ENCODE measurements around the gene SH3RF1.

SH3RF1 gene

DNA sequence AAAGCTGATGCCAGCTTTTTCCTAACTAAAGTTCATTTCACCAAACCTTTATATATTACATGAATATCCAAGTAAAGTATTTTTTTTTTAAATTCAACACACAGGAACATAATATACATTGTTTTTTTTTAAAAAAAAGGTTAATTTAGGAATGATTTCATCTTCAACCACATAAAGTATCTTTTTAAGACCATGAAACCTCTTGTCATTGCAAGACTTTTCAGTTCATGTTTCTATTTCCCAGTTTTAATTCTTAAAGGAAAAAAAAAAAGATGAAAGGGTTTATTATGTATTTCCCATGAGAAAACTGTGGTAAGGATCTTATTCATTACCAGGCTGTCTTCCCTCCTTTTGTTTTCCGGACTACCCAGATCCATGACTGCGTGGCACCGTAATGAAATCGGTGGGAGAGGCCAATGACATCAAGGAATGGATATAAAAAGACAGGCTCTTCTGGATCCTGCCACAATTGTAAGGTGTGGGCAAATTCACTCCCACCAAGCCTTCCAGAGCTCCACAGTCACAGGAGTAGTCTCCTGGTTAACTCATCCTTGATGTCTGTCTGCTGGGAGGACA, 176.0 kb downstream of the SH3RF1 start:
- Histone ChIP-seq H3K79me2 (ENCODE audit: control insufficient read depth, low read length) (no peaks in the 10 kb centered on the region), H3K9me3 (ENCODE audit: control insufficient read depth, insufficient read depth, low read length) (peaks cover 5% of the 10 kb centered on the region; the same call in 1 of the 2 replicates), H3F3A (ENCODE audit: control insufficient read depth, insufficient read depth) (no peaks in the 10 kb centered on the region), H3K36me3 (ENCODE audit: control insufficient read depth, low read length) (no peaks in the 10 kb centered on the region), H3K4me1 (ENCODE audit: control insufficient read depth, low read length) (peaks cover 25% of the 10 kb centered on the region), H3K27me3 (ENCODE audit: control insufficient read depth, low read length) (no peaks in the 10 kb centered on the region), H3K4me2 (ENCODE audit: low read length) (no peak overlapping the region), H3K27ac (ENCODE audit: low read depth, low read length) (no peak overlapping the region), H3K4me3 (ENCODE audit: low read length) (no peak overlapping the region), H4K20me1 (ENCODE audit: control insufficient read depth, insufficient read depth, low read depth, low read length) (no peaks in the 10 kb centered on the region), H3K9me2 (replicated peaks; ENCODE audit: control insufficient read depth, low read length) (no peaks in the 10 kb centered on the region)
- TF ChIP-seq EZH2phosphoT487 (IDR thresholded peaks at IDR 0.05; ENCODE audit: borderline replicate concordance, low read length) (no peak), CTCF (IDR thresholded peaks at IDR 0.05; ENCODE audit: low read depth, low read length, poor library complexity, severe bottlenecking) (no peak)

DNA sequence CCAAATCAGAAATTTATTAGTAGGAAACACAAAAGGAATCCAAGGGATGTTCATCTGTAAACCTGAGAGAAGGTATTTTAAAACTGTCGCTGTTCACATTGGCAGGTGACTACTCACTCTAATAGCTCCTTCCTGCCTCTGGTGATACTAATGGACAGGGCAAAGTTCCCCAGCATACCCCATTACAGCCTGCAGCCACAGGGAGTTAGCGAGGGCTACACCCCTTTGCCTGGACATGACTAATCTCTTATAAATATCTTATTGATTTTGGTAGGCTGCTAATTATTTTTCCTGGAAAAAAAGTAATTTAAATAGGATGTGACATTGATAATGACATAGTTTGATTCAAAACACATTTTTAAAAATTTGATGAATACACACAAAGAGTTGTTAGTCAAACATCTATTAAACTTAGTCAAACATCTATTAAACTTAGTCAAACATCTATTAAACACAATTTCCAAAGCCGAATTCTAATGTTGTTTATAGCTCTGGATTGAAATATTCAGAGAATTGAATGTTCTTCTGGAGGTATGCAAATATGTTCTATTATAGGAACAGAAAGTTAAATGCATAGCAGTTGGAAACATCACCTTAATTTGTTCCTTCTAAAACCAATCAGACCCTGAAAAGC, 177.8 kb downstream of the SH3RF1 start:
- no peaks in the 10 kb centered on the region for H3F3A ChIP-seq (ENCODE audit: control insufficient read depth, insufficient read depth)
- H3K4me1 ChIP-seq (ENCODE audit: control insufficient read depth, low read length), result peaks cover 11% of the 10 kb centered on the region
- H3K27ac ChIP-seq (ENCODE audit: low read depth, low read length), result no peak overlapping the region
- no peaks in the 10 kb centered on the region for H3K79me2 ChIP-seq (ENCODE audit: control insufficient read depth, low read length)
- H3K9me3 ChIP-seq (ENCODE audit: control insufficient read depth, insufficient read depth, low read length), result peaks cover 5% of the 10 kb centered on the region; the same call in 1 of the 2 replicates
- TF ChIP-seq CTCF (IDR thresholded peaks at IDR 0.05; ENCODE audit: low read depth, low read length, poor library complexity, severe bottlenecking) (no peak), EZH2phosphoT487 (IDR thresholded peaks at IDR 0.05; ENCODE audit: borderline replicate concordance, low read length) (no peak)
- H3K9me2 ChIP-seq (replicated peaks; ENCODE audit: control insufficient read depth, low read length), result no peaks in the 10 kb centered on the region
- no peak overlapping the region for H3K4me2 ChIP-seq (ENCODE audit: low read length)
- H3K4me3 ChIP-seq (ENCODE audit: low read length), result no peak overlapping the region
- no peaks in the 10 kb centered on the region for H4K20me1 ChIP-seq (ENCODE audit: control insufficient read depth, insufficient read depth, low read depth, low read length)
- no peaks in the 10 kb centered on the region for H3K27me3 ChIP-seq (ENCODE audit: control insufficient read depth, low read length)
- no peaks in the 10 kb centered on the region for H3K36me3 ChIP-seq (ENCODE audit: control insufficient read depth, low read length)

GRCh38 chr4:169090484-169091215, 180.1 kb downstream of the SH3RF1 start:
- no peaks in the 10 kb centered on the region for H3K27me3 ChIP-seq (ENCODE audit: control insufficient read depth, low read length)
- no peak overlapping the region for H3K4me3 ChIP-seq (ENCODE audit: low read length)
- peaks cover 6% of the 10 kb centered on the region for H3K4me1 ChIP-seq (ENCODE audit: control insufficient read depth, low read length)
- peaks cover 5% of the 10 kb centered on the region; the same call in 1 of the 2 replicates for H3K9me3 ChIP-seq (ENCODE audit: control insufficient read depth, insufficient read depth, low read length)
- H3F3A ChIP-seq (ENCODE audit: control insufficient read depth, insufficient read depth), result no peaks in the 10 kb centered on the region
- H3K79me2 ChIP-seq (ENCODE audit: control insufficient read depth, low read length), result no peaks in the 10 kb centered on the region
- TF ChIP-seq EZH2phosphoT487 (IDR thresholded peaks at IDR 0.05; ENCODE audit: borderline replicate concordance, low read length) (no peak), CTCF (IDR thresholded peaks at IDR 0.05; ENCODE audit: low read depth, low read length, poor library complexity, severe bottlenecking) (no peak)
- no peaks in the 10 kb centered on the region for H4K20me1 ChIP-seq (ENCODE audit: control insufficient read depth, insufficient read depth, low read depth, low read length)
- H3K4me2 ChIP-seq (ENCODE audit: low read length), result no peak overlapping the region
- no peak overlapping the region for H3K27ac ChIP-seq (ENCODE audit: low read depth, low read length)
- H3K9me2 ChIP-seq (replicated peaks; ENCODE audit: control insufficient read depth, low read length), result no peaks in the 10 kb centered on the region
- no peaks in the 10 kb centered on the region for H3K36me3 ChIP-seq (ENCODE audit: control insufficient read depth, low read length)

Measured in DOHH2 (cell line).